SK-N-SH (cell line): ENCODE results near the gene EEF2K. TPM values are rescaled to one million over a fixed set of nuclear protein-coding genes. Genes with fewer than 3 reads are reported as not detected.

Source experiments
- CTCF ChIA-PET: fragments of 300-600, 350-600 bp; formaldehyde crosslinking; extraction: SDS; loops from one replicate; lab custom pipeline; 2021; lab: Yijun Ruan, JAX
- POLR2A ChIA-PET: fragments of 350-600 bp; sonication (Branson Sonifier 250); formaldehyde crosslinking; extraction: SDS; loops from one replicate; lab custom pipeline; 2020; ENCODE audit warnings: antibody characterized with exemption, inconsistent platforms; lab: Yijun Ruan, JAX
- DNase-seq: peaks from one replicate; pipeline ENCODE4 v3.0.0; 2012
- H2AFZ ChIP-seq: fragments of 200-600 bp; sonication (generic); 2 replicates; pipeline ENCODE4 v1.8.1; 2016; ENCODE audit warnings: antibody characterized with exemption, mild to moderate bottlenecking, low read depth
- H3F3A ChIP-seq: fragments of 200-600 bp; sonication (generic); replicated peaks from 2 replicates; pipeline ENCODE3; 2016; ENCODE audit warnings: antibody characterized with exemption, mild to moderate bottlenecking; ENCODE audit not compliant: insufficient read depth
- H3K27ac ChIP-seq, 2 experiments: fragments of 200-500 bp in 1 of 2; fragments of 200-600 bp in 1 of 2; sonication (Bioruptor generic) in 1 of 2; sonication (generic), shearing (Covaris generic) in 1 of 2; 2 replicates each; pipeline versions ENCODE4 v1.5.1 to v1.6.1; 2014 to 2016; ENCODE audit warnings: low read depth in 2 of 2, inconsistent platforms in 1 of 2, low read length in 1 of 2, mild to moderate bottlenecking in 1 of 2, mixed read lengths in 1 of 2
- H3K27me3 ChIP-seq: fragments of 200-600 bp; sonication (generic), shearing (Covaris generic); 2 replicates; pipeline ENCODE4 v1.6.1; 2016; ENCODE audit warnings: mixed run types; ENCODE audit not compliant: insufficient read depth
- H3K36me3 ChIP-seq, 2 experiments: fragments of 200-500 bp in 1 of 2; fragments of 200-600 bp in 1 of 2; sonication (Bioruptor generic) in 1 of 2; sonication (generic) in 1 of 2; replicated peaks in 1 of 2; 2 replicates each; pipeline versions ENCODE3 to v1.5.1; 2014 to 2016; ENCODE audit warnings: low read length in 1 of 2, mild to moderate bottlenecking in 1 of 2; ENCODE audit not compliant: insufficient read depth in 2 of 2, control insufficient read depth in 1 of 2
- H3K4me1 ChIP-seq, 2 experiments: fragments of 200-500 bp in 1 of 2; fragments of 200-600 bp in 1 of 2; sonication (Bioruptor generic) in 1 of 2; sonication (generic), shearing (Covaris generic) in 1 of 2; 2 replicates each; pipeline versions ENCODE4 v1.5.1 to v1.6.1; 2014 to 2016; ENCODE audit warnings: low read depth in 1 of 2, low read length in 1 of 2, mixed run types in 1 of 2; ENCODE audit not compliant: insufficient read depth in 2 of 2, control insufficient read depth in 1 of 2
- H3K4me2 ChIP-seq: fragments of 200-600 bp; sonication (generic), shearing (Covaris generic); 2 replicates; pipeline ENCODE4 v1.6.1; 2017; ENCODE audit warnings: mixed run types
- H3K4me3 ChIP-seq, 2 experiments: fragments of 200-500 bp in 1 of 2; fragments of 200-600 bp in 1 of 2; sonication (Bioruptor generic) in 1 of 2; sonication (generic), shearing (Covaris generic) in 1 of 2; 2 replicates each; pipeline versions ENCODE4 v1.5.1 to v1.8.1; 2014 to 2016; ENCODE audit warnings: low read depth in 2 of 2, inconsistent platforms in 1 of 2, low read length in 1 of 2, mild to moderate bottlenecking in 1 of 2, mixed read lengths in 1 of 2, moderate library complexity in 1 of 2
- H3K79me2 ChIP-seq: fragments of 200-600 bp; sonication (generic); 2 replicates; pipeline ENCODE4 v1.8.1; 2017; ENCODE audit warnings: mild to moderate bottlenecking; ENCODE audit not compliant: insufficient read depth
- H3K9ac ChIP-seq: fragments of 200-600 bp; sonication (generic); 2 replicates; pipeline ENCODE4 v1.6.1; 2017; ENCODE audit warnings: mixed run types
- H3K9me2 ChIP-seq: fragments of 200-600 bp; sonication (generic); 2 replicates; pipeline ENCODE4 v1.6.1; 2017; ENCODE audit warnings: mixed run types
- H3K9me3 ChIP-seq: fragments of 200-600 bp; sonication (generic); 2 replicates; pipeline ENCODE4 v1.6.1; 2017; ENCODE audit warnings: mixed run types, mild to moderate bottlenecking, moderate library complexity
- H4K20me1 ChIP-seq: fragments of 200-600 bp; sonication (generic); 2 replicates; pipeline ENCODE4 v1.6.1; 2017; ENCODE audit warnings: mild to moderate bottlenecking, mixed run types; ENCODE audit not compliant: insufficient read depth
- EP300 ChIP-seq, 2 experiments: IDR thresholded peaks; 2 replicates each; pipeline versions ENCODE4 v1.4.0 to v1.6.1; 2012; ENCODE audit warnings: borderline replicate concordance in 1 of 2, low read depth in 1 of 2, low read length in 1 of 2
- FOXM1 ChIP-seq: IDR thresholded peaks from 2 replicates; pipeline ENCODE4 v1.4.0; 2012; ENCODE audit warnings: low read depth, mild to moderate bottlenecking
- GABPA ChIP-seq: IDR thresholded peaks from 2 replicates; pipeline ENCODE4 v1.4.0; 2012; ENCODE audit warnings: low read depth, mild to moderate bottlenecking
- GATA2 ChIP-seq: sonication (generic); formaldehyde crosslinking; IDR thresholded peaks from 2 replicates; pipeline ENCODE4 v1.5.0; 2020; ENCODE audit warnings: mild to moderate bottlenecking, missing genetic modification reagents
- MXI1 ChIP-seq: IDR thresholded peaks from 2 replicates; pipeline ENCODE4 v1.6.1; 2012; ENCODE audit warnings: mild to moderate bottlenecking, low read depth, low read length, improper control_type of control experiment
- POLR2AphosphoS5 ChIP-seq: IDR thresholded peaks from 2 replicates; pipeline ENCODE4 v1.6.1; 2012; ENCODE audit warnings: low read depth, low read length
- RAD21 ChIP-seq: IDR thresholded peaks from 2 replicates; pipeline ENCODE4 v1.6.1; 2012; ENCODE audit warnings: mild to moderate bottlenecking, low read length
- RXRA ChIP-seq: IDR thresholded peaks from 2 replicates; pipeline ENCODE4 v1.4.0; 2012; ENCODE audit warnings: low read depth, mild to moderate bottlenecking, borderline replicate concordance
- SIN3A ChIP-seq: IDR thresholded peaks from 2 replicates; pipeline ENCODE4 v1.6.1; 2012; ENCODE audit warnings: low read depth, mild to moderate bottlenecking, low read length, moderate library complexity, borderline replicate concordance
- TAF1 ChIP-seq: IDR thresholded peaks from 2 replicates; pipeline ENCODE4 v1.6.1; 2012; ENCODE audit warnings: low read depth, mild to moderate bottlenecking, low read length, moderate library complexity, borderline replicate concordance
- TCF12 ChIP-seq: IDR thresholded peaks from 2 replicates; pipeline ENCODE4 v1.4.0; 2012
- YY1 ChIP-seq: IDR thresholded peaks from 2 replicates; pipeline ENCODE4 v1.4.0; 2012; ENCODE audit warnings: low read depth, mild to moderate bottlenecking
- WGBS: methylation state at CpG from one replicate; pipeline ENCODE4 v1.1.6; 2017; ENCODE audit warnings: low lambda C conversion rate; 5-methylcytosine and 5-hydroxymethylcytosine counted together
- polyA plus RNA-seq, 3 experiments: library from polyadenylated mRNA; depleted of rRNA; stranded (reverse); fragments of >200 nt; gene quantifications; 2 replicates each; pipeline ENCODE4 v1.2.3, GENCODE V29; 2012
- TF ChIP-seq, protein P1 (sequence below): IDR thresholded peaks from 2 replicates; pipeline ENCODE4 v1.6.1; 2012; ENCODE audit warnings: mild to moderate bottlenecking, low read depth, low read length, moderate library complexity
- TF ChIP-seq, protein P2 (sequence below): fragments of 200-600 bp; sonication (generic); IDR thresholded peaks from 2 replicates; pipeline ENCODE4 v1.6.1; 2017; ENCODE audit warnings: antibody characterized with exemption, mild to moderate bottlenecking, moderate library complexity
- TF ChIP-seq, protein P3 (sequence below): fragments of 150-350 bp; IDR thresholded peaks from 2 replicates; pipeline ENCODE4 v1.6.1; 2017; ENCODE audit warnings: antibody characterized with exemption, low read length, low read depth, borderline replicate concordance

EEF2K gene
- polyA plus RNA-seq, 1 of the 3 experiments (the other 2 are of a cell fraction): 8.0 TPM

DNA sequence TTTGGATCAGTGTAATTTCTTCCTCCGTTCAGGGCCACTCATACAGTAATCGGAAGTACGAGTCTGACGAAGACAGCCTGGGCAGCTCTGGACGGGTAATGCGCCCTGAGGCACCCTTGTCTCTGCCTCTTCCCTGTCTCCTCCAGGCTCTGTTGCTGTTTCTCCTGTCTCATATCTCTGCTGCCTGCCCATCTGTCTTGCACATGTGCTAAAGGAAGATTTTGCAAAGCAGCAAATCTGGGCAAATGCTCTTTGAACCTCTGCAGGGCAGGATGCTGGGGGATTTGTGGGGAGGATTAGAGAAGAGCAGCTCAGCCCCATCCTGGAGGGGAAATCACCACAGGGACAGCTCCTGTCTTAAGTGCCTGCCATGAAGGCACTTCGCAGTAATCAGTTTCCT is 58.7 kb downstream of the EEF2K start (continued):
- TF ChIP-seq, protein P1, sequence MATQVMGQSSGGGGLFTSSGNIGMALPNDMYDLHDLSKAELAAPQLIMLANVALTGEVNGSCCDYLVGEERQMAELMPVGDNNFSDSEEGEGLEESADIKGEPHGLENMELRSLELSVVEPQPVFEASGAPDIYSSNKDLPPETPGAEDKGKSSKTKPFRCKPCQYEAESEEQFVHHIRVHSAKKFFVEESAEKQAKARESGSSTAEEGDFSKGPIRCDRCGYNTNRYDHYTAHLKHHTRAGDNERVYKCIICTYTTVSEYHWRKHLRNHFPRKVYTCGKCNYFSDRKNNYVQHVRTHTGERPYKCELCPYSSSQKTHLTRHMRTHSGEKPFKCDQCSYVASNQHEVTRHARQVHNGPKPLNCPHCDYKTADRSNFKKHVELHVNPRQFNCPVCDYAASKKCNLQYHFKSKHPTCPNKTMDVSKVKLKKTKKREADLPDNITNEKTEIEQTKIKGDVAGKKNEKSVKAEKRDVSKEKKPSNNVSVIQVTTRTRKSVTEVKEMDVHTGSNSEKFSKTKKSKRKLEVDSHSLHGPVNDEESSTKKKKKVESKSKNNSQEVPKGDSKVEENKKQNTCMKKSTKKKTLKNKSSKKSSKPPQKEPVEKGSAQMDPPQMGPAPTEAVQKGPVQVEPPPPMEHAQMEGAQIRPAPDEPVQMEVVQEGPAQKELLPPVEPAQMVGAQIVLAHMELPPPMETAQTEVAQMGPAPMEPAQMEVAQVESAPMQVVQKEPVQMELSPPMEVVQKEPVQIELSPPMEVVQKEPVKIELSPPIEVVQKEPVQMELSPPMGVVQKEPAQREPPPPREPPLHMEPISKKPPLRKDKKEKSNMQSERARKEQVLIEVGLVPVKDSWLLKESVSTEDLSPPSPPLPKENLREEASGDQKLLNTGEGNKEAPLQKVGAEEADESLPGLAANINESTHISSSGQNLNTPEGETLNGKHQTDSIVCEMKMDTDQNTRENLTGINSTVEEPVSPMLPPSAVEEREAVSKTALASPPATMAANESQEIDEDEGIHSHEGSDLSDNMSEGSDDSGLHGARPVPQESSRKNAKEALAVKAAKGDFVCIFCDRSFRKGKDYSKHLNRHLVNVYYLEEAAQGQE: no peak
- TF ChIP-seq RAD21 (no peak), RXRA (no peak), POLR2AphosphoS5 (no peak), YY1 (no peak), EP300 (IDR thresholded peaks at IDR 0.05; ENCODE audit: borderline replicate concordance in 1 of 2, low read depth in 1 of 2, low read length in 1 of 2) (peak in 1 of 2 experiments; percentile 58; a peak in 1 of 4 replicates), TAF1 (no peak), TCF12 (peak; percentile 51), SIN3A (no peak)
- TF ChIP-seq, protein P2, sequence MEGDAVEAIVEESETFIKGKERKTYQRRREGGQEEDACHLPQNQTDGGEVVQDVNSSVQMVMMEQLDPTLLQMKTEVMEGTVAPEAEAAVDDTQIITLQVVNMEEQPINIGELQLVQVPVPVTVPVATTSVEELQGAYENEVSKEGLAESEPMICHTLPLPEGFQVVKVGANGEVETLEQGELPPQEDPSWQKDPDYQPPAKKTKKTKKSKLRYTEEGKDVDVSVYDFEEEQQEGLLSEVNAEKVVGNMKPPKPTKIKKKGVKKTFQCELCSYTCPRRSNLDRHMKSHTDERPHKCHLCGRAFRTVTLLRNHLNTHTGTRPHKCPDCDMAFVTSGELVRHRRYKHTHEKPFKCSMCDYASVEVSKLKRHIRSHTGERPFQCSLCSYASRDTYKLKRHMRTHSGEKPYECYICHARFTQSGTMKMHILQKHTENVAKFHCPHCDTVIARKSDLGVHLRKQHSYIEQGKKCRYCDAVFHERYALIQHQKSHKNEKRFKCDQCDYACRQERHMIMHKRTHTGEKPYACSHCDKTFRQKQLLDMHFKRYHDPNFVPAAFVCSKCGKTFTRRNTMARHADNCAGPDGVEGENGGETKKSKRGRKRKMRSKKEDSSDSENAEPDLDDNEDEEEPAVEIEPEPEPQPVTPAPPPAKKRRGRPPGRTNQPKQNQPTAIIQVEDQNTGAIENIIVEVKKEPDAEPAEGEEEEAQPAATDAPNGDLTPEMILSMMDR: no peak
- TF ChIP-seq, all 33 proteins: peak for 7

DNA sequence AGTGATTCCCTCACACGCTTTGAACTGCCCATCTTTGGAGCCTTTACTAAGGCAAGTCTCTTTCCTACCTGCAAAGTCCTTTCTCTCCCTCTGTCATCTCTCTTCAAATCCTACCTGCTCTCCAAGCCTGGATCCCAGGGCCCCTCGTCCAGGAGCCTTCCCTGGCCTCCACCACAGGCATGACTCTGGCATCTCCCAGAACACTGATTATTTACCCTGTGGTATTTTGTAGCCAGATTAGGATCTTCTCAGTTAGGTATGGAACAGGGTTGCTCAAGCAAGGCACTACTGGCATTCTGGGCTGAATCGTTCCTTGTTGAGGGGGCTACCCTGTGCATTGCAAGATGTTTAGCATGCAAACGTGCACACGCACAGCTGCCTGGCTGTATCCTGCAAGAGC is 59.3 kb downstream of the EEF2K start:
- no peaks in the 10 kb centered on the region for H4K20me1 ChIP-seq
- H3F3A ChIP-seq: no peaks in the 10 kb centered on the region
- POLR2A ChIA-PET: no interaction called here
- WGBS: 63% methylated on average over 3 of the region's 5 CpGs
- DNase-seq: peak; percentile 52
- H3K4me2 ChIP-seq: no peak overlapping the region
- no peaks in the 10 kb centered on the region for H3K27me3 ChIP-seq
- H3K36me3 ChIP-seq: peaks cover 12 to 19% of the 10 kb centered on the region in 2 experiments
- CTCF ChIA-PET: interaction anchor here (1.5 to 2.3 kb wide), 2 partner anchors 31 to 35 kb away, joined by 4 to 5 read pairs; no protein-coding TSS in a partner anchor
- no peaks in the 10 kb centered on the region for H3K9me3 ChIP-seq
- no peaks in the 10 kb centered on the region for H3K79me2 ChIP-seq
- H3K27ac ChIP-seq: peak overlapping the region in 1 of 2 experiments; percentile 82; a peak in 2 of 4 replicates
- no peak overlapping the region for H3K4me3 ChIP-seq
- peaks cover 0 to 17% of the 10 kb centered on the region in 2 experiments; a peak in 1 of 4 replicates for H3K4me1 ChIP-seq
- no peak overlapping the region for H2AFZ ChIP-seq
- H3K9ac ChIP-seq: no peak overlapping the region
- TF ChIP-seq, protein P3, sequence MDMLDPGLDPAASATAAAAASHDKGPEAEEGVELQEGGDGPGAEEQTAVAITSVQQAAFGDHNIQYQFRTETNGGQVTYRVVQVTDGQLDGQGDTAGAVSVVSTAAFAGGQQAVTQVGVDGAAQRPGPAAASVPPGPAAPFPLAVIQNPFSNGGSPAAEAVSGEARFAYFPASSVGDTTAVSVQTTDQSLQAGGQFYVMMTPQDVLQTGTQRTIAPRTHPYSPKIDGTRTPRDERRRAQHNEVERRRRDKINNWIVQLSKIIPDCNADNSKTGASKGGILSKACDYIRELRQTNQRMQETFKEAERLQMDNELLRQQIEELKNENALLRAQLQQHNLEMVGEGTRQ: no peak
- TF ChIP-seq FOXM1: no peak
- TF ChIP-seq POLR2AphosphoS5: no peak
- TF ChIP-seq GATA2 (CRISPR knock-in tag): peak; percentile 51; the same call in 1 of the 2 replicates
- 0 out of 2 replicates have a peak, but pooled peaks have one; percentile 11 for TF ChIP-seq MXI1
- TF ChIP-seq, protein P2: no peak
- no peak for TF ChIP-seq GABPA
- H3K9me2 ChIP-seq: no peaks in the 10 kb centered on the region
